A673 (cell line): ENCODE measurements around the gene BSN. TPM values are rescaled to one million over a fixed set of nuclear protein-coding genes. Genes with fewer than 3 reads are reported as not detected.

Source experiments
- BruUV-seq: library from RNA; stranded (reverse); fragments of 400-500 nt; replicated peaks from 2 replicates; lab custom pipeline; 2021; lab: Mats Ljungman, UMichigan
- CTCF ChIA-PET: fragments of 300-600 bp; sonication (Branson Sonifier 250); formaldehyde crosslinking; loops from one replicate; lab custom pipeline; 2022; ENCODE audit warnings: antibody characterized with exemption; lab: Charles Lee
- POLR2A ChIA-PET: fragments of 300-600 bp; sonication (Branson Sonifier 250); formaldehyde crosslinking; loops from one replicate; lab custom pipeline; 2022; ENCODE audit warnings: antibody characterized with exemption; ENCODE audit not compliant: low non-redundant PET; lab: Charles Lee
- DNase-seq: peaks from one replicate; pipeline ENCODE4 v3.0.0-alpha.2; 2015; ENCODE audit warnings: low spot score
- H3K27ac ChIP-seq: fragments of 200-600 bp; sonication (generic); 2 replicates; pipeline ENCODE4 v1.5.1; 2016; ENCODE audit warnings: mixed run types, low read depth, mild to moderate bottlenecking, mixed read lengths, antibody characterized with exemption, low read length; ENCODE audit not compliant: poor library complexity, severe bottlenecking
- H3K27me3 ChIP-seq: fragments of 200-600 bp; sonication (generic); replicated peaks from 2 replicates; pipeline ENCODE4 v1.6.1; 2017; ENCODE audit warnings: mixed run types, low read depth, mild to moderate bottlenecking, mixed read lengths, antibody characterized with exemption, low read length; ENCODE audit not compliant: insufficient read depth, poor library complexity
- H3K36me3 ChIP-seq: fragments of 200-600 bp; sonication (generic); 2 replicates; pipeline ENCODE4 v1.6.1; 2016; ENCODE audit warnings: mixed run types, mild to moderate bottlenecking, mixed read lengths, antibody characterized with exemption, low read length; ENCODE audit not compliant: insufficient read depth, poor library complexity, severe bottlenecking
- H3K4me1 ChIP-seq: fragments of 200-600 bp; sonication (generic); 2 replicates; pipeline ENCODE4 v1.6.1; 2017; ENCODE audit warnings: mixed run types, mild to moderate bottlenecking, mixed read lengths, antibody characterized with exemption, low read length; ENCODE audit not compliant: insufficient read depth, poor library complexity, severe bottlenecking
- H3K4me3 ChIP-seq: fragments of 200-600 bp; sonication (generic); 2 replicates; pipeline ENCODE4 v1.5.1; 2016; ENCODE audit warnings: low read depth, mixed run types, mild to moderate bottlenecking, mixed read lengths, low read length; ENCODE audit not compliant: poor library complexity, severe bottlenecking
- H3K9me3 ChIP-seq: fragments of 200-600 bp; sonication (generic); 2 replicates; pipeline ENCODE4 v1.6.1; 2016; ENCODE audit warnings: mixed run types, low read depth, mild to moderate bottlenecking, mixed read lengths, antibody characterized with exemption, low read length; ENCODE audit not compliant: poor library complexity, severe bottlenecking
- CTCF ChIP-seq: fragments of 300-800, 200-600 bp; sonication (generic); conservative IDR thresholded peaks from 2 replicates; pipeline ENCODE4 v1.5.1; 2017; ENCODE audit warnings: low read depth, mild to moderate bottlenecking, antibody characterized with exemption, low read length, moderate library complexity, mixed read lengths
- EZH2 ChIP-seq: fragments of 200-600 bp; sonication (generic); IDR thresholded peaks from 2 replicates; pipeline ENCODE4 v1.6.1; 2017; ENCODE audit warnings: borderline replicate concordance, low read depth, mild to moderate bottlenecking, mixed read lengths, antibody characterized with exemption, low read length; ENCODE audit not compliant: poor library complexity, severe bottlenecking
- intact Hi-C: fragments of 100-400 bp; cut with micrococcal nuclease; formaldehyde crosslinking; loops from one replicate; pipeline ENCODE4 v1.10.0; 2022; ENCODE audit not compliant: unreplicated experiment
- total RNA-seq: library from RNA; stranded (reverse); gene quantifications from 2 replicates; pipeline ENCODE4 v1.2.3, GENCODE V29; 2021

BSN gene
- total RNA-seq, 1 experiment from 2014 or later, result 1.4 TPM

- H3K27ac ChIP-seq, result no peak overlapping the region
- TF ChIP-seq EZH2, result no peak
- no peak for TF ChIP-seq CTCF
- H3K27me3 ChIP-seq, result no peaks in the 10 kb centered on the region
- H3K9me3 ChIP-seq, result no peaks in the 10 kb centered on the region
- CTCF ChIA-PET, result no interaction called here
- DNase-seq, result no peak
- intact Hi-C loops, result loop anchor here (5.0 kb wide), 1 partner anchor 190 kb away; no protein-coding TSS in a partner anchor
- H3K4me3 ChIP-seq, result no peak overlapping the region
- no TSS peak for BruUV-seq
- no peaks in the 10 kb centered on the region for H3K4me1 ChIP-seq
- H3K36me3 ChIP-seq, result peaks cover 5% of the 10 kb centered on the region
- POLR2A ChIA-PET, result no interaction called here
These were observed 163.1 kb downstream of the BSN start for GRCh38 chr3:49717211-49717958.

GRCh38 chr3:49717959-49718857 is 163.9 kb downstream of the BSN start:
- H3K4me1 ChIP-seq, result no peaks in the 10 kb centered on the region
- H3K4me3 ChIP-seq, result no peak overlapping the region
- peaks cover 5% of the 10 kb centered on the region for H3K36me3 ChIP-seq
- intact Hi-C loops, result loop anchor here (5.0 kb wide), 1 partner anchor 189 kb away; no protein-coding TSS in a partner anchor
- no peaks in the 10 kb centered on the region for H3K27me3 ChIP-seq
- no TSS peak for BruUV-seq
- H3K27ac ChIP-seq, result no peak overlapping the region
- TF ChIP-seq CTCF, result no peak
- no peak for TF ChIP-seq EZH2
- no peaks in the 10 kb centered on the region for H3K9me3 ChIP-seq
- no peak for DNase-seq
- CTCF ChIA-PET, result no interaction called here
- POLR2A ChIA-PET, result no interaction called here

GRCh38 chr3:49718858-49719213 is 164.6 kb downstream of the BSN start:
- no TSS peak for BruUV-seq
- Histone ChIP-seq H3K4me1 (no peaks in the 10 kb centered on the region), H3K27me3 (no peaks in the 10 kb centered on the region), H3K4me3 (peak overlapping the region; percentile 38), H3K36me3 (peaks cover 5% of the 10 kb centered on the region), H3K9me3 (no peaks in the 10 kb centered on the region), H3K27ac (no peak overlapping the region)
- ChIA-PET CTCF (interaction anchor here (0.6 kb wide), 1 partner anchor 118 kb away, joined by 4 read pairs; no protein-coding TSS in a partner anchor), POLR2A (no interaction called here)
- TF ChIP-seq CTCF (no peak), EZH2 (no peak)
- intact Hi-C loops, result loop anchor here (5.0 kb wide), 1 partner anchor 188 kb away; no protein-coding TSS in a partner anchor
- no peak for DNase-seq
